ENCODE results near the gene IKZF1. TPM values are rescaled to one million over a fixed set of nuclear protein-coding genes. Genes with fewer than 3 reads are reported as not detected.
A peak's percentile ranks its signal among the peaks of the same experiment; 100 is the strongest.

IKZF1 gene
- total and polyA plus RNA-seq, 9 of the 15 experiments (the other 6 are each of a cell fraction or from before 2014, with no cell fraction given) = 12.6 to 85.3 (median 44.7) TPM

- WGBS (ENCODE audit: insufficient coverage, low coverage, missing lambda C conversion rate) = 9% methylated on average over 3 of the region's 3 CpGs
- H3K4me3 ChIP-seq = no peak overlapping the region
- H3K9ac ChIP-seq (ENCODE audit: insufficient read depth in 1 of 2, low read depth in 2 of 2, low read length in 2 of 2) = 0 out of 4 replicates have a peak overlapping the region, but pooled peaks of 1 of the 2 experiments have one; percentile 38
- H3K9me1 ChIP-seq (ENCODE audit: control insufficient read depth, insufficient read depth, low read length) = no peaks in the 10 kb centered on the region
- intact Hi-C loops (cut with micrococcal nuclease) = no loop called here
- no peak for TF ChIP-seq ZNF253 (CRISPR knock-in tag; conservative IDR thresholded peaks at IDR 0.05)
- TF ChIP-seq, protein P1, sequence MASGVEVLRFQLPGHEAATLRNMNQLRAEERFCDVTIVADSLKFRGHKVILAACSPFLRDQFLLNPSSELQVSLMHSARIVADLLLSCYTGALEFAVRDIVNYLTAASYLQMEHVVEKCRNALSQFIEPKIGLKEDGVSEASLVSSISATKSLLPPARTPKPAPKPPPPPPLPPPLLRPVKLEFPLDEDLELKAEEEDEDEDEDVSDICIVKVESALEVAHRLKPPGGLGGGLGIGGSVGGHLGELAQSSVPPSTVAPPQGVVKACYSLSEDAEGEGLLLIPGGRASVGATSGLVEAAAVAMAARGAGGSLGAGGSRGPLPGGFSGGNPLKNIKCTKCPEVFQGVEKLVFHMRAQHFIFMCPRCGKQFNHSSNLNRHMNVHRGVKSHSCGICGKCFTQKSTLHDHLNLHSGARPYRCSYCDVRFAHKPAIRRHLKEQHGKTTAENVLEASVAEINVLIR (CRISPR knock-in tag; IDR thresholded peaks at IDR 0.05) = no peak
- TF ChIP-seq ZNF766 (CRISPR knock-in tag; conservative IDR thresholded peaks at IDR 0.05) = no peak
- TF ChIP-seq, protein P2, sequence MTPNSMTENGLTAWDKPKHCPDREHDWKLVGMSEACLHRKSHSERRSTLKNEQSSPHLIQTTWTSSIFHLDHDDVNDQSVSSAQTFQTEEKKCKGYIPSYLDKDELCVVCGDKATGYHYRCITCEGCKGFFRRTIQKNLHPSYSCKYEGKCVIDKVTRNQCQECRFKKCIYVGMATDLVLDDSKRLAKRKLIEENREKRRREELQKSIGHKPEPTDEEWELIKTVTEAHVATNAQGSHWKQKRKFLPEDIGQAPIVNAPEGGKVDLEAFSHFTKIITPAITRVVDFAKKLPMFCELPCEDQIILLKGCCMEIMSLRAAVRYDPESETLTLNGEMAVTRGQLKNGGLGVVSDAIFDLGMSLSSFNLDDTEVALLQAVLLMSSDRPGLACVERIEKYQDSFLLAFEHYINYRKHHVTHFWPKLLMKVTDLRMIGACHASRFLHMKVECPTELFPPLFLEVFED (CRISPR knock-in tag; conservative IDR thresholded peaks at IDR 0.05) = no peak
- no peak for TF ChIP-seq CTBP1 (IDR thresholded peaks at IDR 0.05; ENCODE audit: borderline replicate concordance)
- no TSS peak for BruUV-seq (replicated peaks)
- H3K4me1 ChIP-seq (replicated peaks in 1 of 2; ENCODE audit: control insufficient read depth in 2 of 2, insufficient read depth in 2 of 2, low read length in 2 of 2) = peaks cover 0 to 2% of the 10 kb centered on the region in 2 experiments; a peak in 1 of 5 replicates
- ATAC-seq (no peak), FAIRE-seq (no peak), DNase-seq (ENCODE audit: extremely low read depth in 1 of 4, low spot score in 3 of 4) (no peak)
- H3K27ac ChIP-seq (ENCODE audit: extremely low read depth, low read depth, low read length) = no peak overlapping the region
- in situ Hi-C loops (cut with MboI) = no loop called here
- H3K4me2 ChIP-seq (ENCODE audit: insufficient read depth, low read length) = no peak overlapping the region
- no peak overlapping the region for H2AFZ ChIP-seq (ENCODE audit: low read depth, low read length)
- peaks cover 0 to 2% of the 10 kb centered on the region in 2 experiments; a peak in 1 of 5 replicates for H3K27me3 ChIP-seq (ENCODE audit: control insufficient read depth in 2 of 2, insufficient read depth in 2 of 2, low read length in 2 of 2)
- no peaks in the 10 kb centered on the region for H3K36me3 ChIP-seq (ENCODE audit: control insufficient read depth, insufficient read depth, low read length)
- no peaks in the 10 kb centered on the region for H3K9me3 ChIP-seq (replicated peaks; ENCODE audit: control insufficient read depth, insufficient read depth, low read depth, low read length)
- no peaks in the 10 kb centered on the region for H3K79me2 ChIP-seq (ENCODE audit: control insufficient read depth, insufficient read depth, low read length)
- H4K20me1 ChIP-seq (replicated peaks; ENCODE audit: control insufficient read depth, insufficient read depth, low read length) = 0 out of 2 replicates have a peak, but pooled peaks cover 4% of the 10 kb centered on the region
- ChIA-PET CTCF (ENCODE audit: low intra/inter-chr PET ratio) (no interaction called here), POLR2A (interaction anchor here (0.6 to 1.0 kb wide), 3 partner anchors 8 to 464 kb away, joined by 3 read pairs; no protein-coding TSS in a partner anchor)
Observed at GRCh38 chr7:50421043-50421442, 116.5 kb downstream of the IKZF1 start.
